ENCODE measurements around the gene PMEL. TPM values are rescaled to one million over a fixed set of nuclear protein-coding genes. Genes with fewer than 3 reads are reported as not detected.

Gene PMEL
- total RNA-seq, result 1.5 and 6.6 TPM in 2 replicates

GRCh38 chr12:55965941-55966407 is at the start of gene PMEL:
Gene PMEL, minus strand, starts transcription at chr12:55966042. Its CDS starts 31 bp downstream, at chr12:55966011.

GRCh38 chr12:55996715-55997534 is 31.1 kb upstream of the PMEL start, which contains the start of gene SUOX:
Gene SUOX, plus strand, starts transcription at chr12:55997276. Its CDS starts 4,946 bp downstream, at chr12:56002222.

GRCh38 chr12:55973599-55974307 is 7.9 kb upstream of the PMEL start, which contains the start of gene RAB5B:
Gene RAB5B, plus strand, starts transcription at chr12:55974078. Its CDS starts 12,883 bp downstream, at chr12:55986961.

GRCh38 chr12:55966408-55967281 is 803 bp upstream of the PMEL start, which contains the start of gene CDK2:
Gene CDK2, plus strand, starts transcription at chr12:55966830. Its CDS starts 179 bp downstream, at chr12:55967009.

GRCh38 chr12:55930771-55931316 is 35.0 kb downstream of the PMEL start, which contains the start of gene DGKA:
Gene DGKA, plus strand, starts transcription at chr12:55931162. Its CDS starts 5,342 bp downstream, at chr12:55936504.

GRCh38 chr12:55927588-55928502 is 38.0 kb downstream of the PMEL start, which contains the start of gene PYM1:
Gene PYM1, minus strand, starts transcription at chr12:55927894. Its CDS starts 133 bp downstream, at chr12:55927761.

Other genes starting within 250 kb of the PMEL start
- gene BLOC1S1, start 250.0 kb downstream of the PMEL start, total RNA-seq, result 160 and 169 TPM in 2 replicates
- 2.1 and 2.8 TPM in 2 replicates for gene RDH5, start 245.6 kb downstream of the PMEL start, total RNA-seq
- 754 and 976 TPM in 2 replicates for gene CD63, start 237.0 kb downstream of the PMEL start, total RNA-seq
- gene GDF11, start 222.9 kb downstream of the PMEL start, total RNA-seq, result 9.8 and 11.3 TPM in 2 replicates
- gene SARNP, start 148.3 kb downstream of the PMEL start, total RNA-seq, result 36.6 and 49.7 TPM in 2 replicates
- 16.4 and 31.3 TPM in 2 replicates for gene ORMDL2, start 148.0 kb downstream of the PMEL start, total RNA-seq
- 32.4 and 41.8 TPM in 2 replicates for gene DNAJC14, start 136.5 kb downstream of the PMEL start, total RNA-seq
- 0.98 and 3.7 TPM in 2 replicates for gene MMP19, start 123.1 kb downstream of the PMEL start, total RNA-seq
- 23.0 and 23.7 TPM in 2 replicates for gene PYM1, start 38.1 kb downstream of the PMEL start, total RNA-seq
- 31.6 and 34.2 TPM in 2 replicates for gene DGKA, start 34.9 kb downstream of the PMEL start, total RNA-seq
- gene CDK2, start 788 bp upstream of the PMEL start, total RNA-seq, result 11.2 and 54.6 TPM in 2 replicates
- 44.3 and 67.1 TPM in 2 replicates for gene RAB5B, start 8.0 kb upstream of the PMEL start, total RNA-seq
- gene SUOX, start 31.2 kb upstream of the PMEL start, total RNA-seq, result 14.5 and 18.4 TPM in 2 replicates
- 4.1 and 5.3 TPM in 2 replicates for gene IKZF4, start 55.0 kb upstream of the PMEL start, total RNA-seq
- gene RPS26, start 75.9 kb upstream of the PMEL start, total RNA-seq, result 819 and 1,390 TPM in 2 replicates
- gene ERBB3, start 114.1 kb upstream of the PMEL start, total RNA-seq, result 2.3 and 5.6 TPM in 2 replicates
- gene PA2G4, start 138.5 kb upstream of the PMEL start, total RNA-seq, result 87.1 and 204 TPM in 2 replicates
- gene RPL41, start 150.6 kb upstream of the PMEL start, total RNA-seq, result 1,989 and 2,469 TPM in 2 replicates
- 2.3 and 3.0 TPM in 2 replicates for gene ZC3H10, start 152.2 kb upstream of the PMEL start, total RNA-seq
- 318 and 340 TPM in 2 replicates for gene ESYT1, start 162.2 kb upstream of the PMEL start, total RNA-seq
- 91.1 and 109 TPM in 2 replicates for gene MYL6B, start 186.5 kb upstream of the PMEL start, total RNA-seq
- gene MYL6, start 192.3 kb upstream of the PMEL start, total RNA-seq, result 1,442 and 2,553 TPM in 2 replicates
- 35.0 and 49.7 TPM in 2 replicates for gene SMARCC2, start 223.4 kb upstream of the PMEL start, total RNA-seq